WI38 (cell line): Measurements from ENCODE around the gene PTPN3.

ENCODE experiments used
- H3K4me3 ChIP-seq: 2 replicates; pipeline ENCODE4 v1.5.1; 2011; ENCODE audit warnings: low read depth, mild to moderate bottlenecking, control low read depth, low read length
- TF ChIP-seq, protein P1 (sequence below): IDR thresholded peaks from 2 replicates; pipeline ENCODE4 v1.5.1; 2012; ENCODE audit warnings: low read depth, mild to moderate bottlenecking, control low read depth, low read length

Gene PTPN3

GRCh38 chr9:109493648-109494047 lies 4.5 kb downstream of the PTPN3 start:
- H3K4me3 ChIP-seq: no peak overlapping the region
- TF ChIP-seq, protein P1, sequence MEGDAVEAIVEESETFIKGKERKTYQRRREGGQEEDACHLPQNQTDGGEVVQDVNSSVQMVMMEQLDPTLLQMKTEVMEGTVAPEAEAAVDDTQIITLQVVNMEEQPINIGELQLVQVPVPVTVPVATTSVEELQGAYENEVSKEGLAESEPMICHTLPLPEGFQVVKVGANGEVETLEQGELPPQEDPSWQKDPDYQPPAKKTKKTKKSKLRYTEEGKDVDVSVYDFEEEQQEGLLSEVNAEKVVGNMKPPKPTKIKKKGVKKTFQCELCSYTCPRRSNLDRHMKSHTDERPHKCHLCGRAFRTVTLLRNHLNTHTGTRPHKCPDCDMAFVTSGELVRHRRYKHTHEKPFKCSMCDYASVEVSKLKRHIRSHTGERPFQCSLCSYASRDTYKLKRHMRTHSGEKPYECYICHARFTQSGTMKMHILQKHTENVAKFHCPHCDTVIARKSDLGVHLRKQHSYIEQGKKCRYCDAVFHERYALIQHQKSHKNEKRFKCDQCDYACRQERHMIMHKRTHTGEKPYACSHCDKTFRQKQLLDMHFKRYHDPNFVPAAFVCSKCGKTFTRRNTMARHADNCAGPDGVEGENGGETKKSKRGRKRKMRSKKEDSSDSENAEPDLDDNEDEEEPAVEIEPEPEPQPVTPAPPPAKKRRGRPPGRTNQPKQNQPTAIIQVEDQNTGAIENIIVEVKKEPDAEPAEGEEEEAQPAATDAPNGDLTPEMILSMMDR: no peak

GRCh38 chr9:109491590-109491989 lies 6.5 kb downstream of the PTPN3 start:
- TF ChIP-seq, protein P1: no peak
- no peak overlapping the region for H3K4me3 ChIP-seq

- TF ChIP-seq, protein P1: no peak
- H3K4me3 ChIP-seq: no peak overlapping the region
These were observed 9.2 kb downstream of the PTPN3 start for GRCh38 chr9:109488791-109489492.

- H3K4me3 ChIP-seq: no peak overlapping the region
- TF ChIP-seq, protein P1: no peak
These were observed 9.8 kb downstream of the PTPN3 start for GRCh38 chr9:109488351-109488750.

DNA sequence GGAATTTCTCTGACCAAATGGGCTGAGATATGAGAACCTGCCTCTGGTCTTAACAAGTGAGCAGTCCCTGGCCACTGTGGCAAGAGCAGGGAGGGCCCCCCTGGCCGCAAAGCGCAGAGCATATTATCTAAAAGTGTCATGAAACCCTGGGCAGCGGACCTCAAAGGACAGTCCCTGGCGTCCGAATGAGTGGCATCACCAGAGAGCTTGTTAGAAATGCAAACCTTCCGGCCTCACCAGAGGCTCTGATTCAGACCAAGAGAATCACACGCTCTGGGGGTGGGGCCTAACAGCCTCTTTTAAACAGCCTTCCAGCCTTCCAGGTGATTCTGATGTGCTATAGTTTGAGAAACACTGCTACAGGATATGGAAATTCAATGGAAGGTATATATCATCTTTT lies 10.9 kb downstream of the PTPN3 start:
- H3K4me3 ChIP-seq: no peak overlapping the region
- TF ChIP-seq, protein P1: no peak

DNA sequence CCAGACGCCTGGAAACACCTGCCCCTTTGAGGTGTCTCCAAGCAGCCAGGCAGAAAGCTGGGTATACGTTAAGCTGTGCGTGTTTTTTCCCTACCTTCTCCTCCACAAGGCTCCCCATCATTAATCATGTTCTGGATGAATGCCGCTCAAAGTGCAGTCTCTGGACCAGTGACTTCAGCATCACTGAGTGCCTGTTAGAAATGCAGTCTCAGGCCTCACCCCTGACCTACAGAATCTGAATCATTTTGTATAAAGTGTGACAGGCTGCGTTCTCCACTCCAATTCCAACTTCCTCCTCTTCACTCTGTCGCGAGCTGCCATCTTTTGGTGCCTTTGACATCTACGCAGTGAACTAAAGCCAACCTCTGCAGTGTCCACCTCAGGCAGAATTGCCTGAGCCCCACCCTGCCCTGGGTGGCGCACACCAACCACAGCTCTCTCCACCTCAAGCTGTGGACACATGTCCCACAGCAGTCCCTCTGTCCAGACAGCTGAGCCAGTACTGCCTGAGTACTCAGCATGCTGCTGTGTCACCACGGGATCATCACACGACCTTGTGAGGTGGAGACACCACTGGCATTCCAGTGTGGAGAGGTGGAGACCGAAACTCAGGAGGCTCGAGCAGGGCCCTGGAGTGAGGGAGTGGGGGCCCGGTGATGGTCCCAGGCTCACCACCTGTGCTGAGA lies 14.2 kb downstream of the PTPN3 start:
- H3K4me3 ChIP-seq: no peak overlapping the region
- TF ChIP-seq, protein P1: no peak

DNA sequence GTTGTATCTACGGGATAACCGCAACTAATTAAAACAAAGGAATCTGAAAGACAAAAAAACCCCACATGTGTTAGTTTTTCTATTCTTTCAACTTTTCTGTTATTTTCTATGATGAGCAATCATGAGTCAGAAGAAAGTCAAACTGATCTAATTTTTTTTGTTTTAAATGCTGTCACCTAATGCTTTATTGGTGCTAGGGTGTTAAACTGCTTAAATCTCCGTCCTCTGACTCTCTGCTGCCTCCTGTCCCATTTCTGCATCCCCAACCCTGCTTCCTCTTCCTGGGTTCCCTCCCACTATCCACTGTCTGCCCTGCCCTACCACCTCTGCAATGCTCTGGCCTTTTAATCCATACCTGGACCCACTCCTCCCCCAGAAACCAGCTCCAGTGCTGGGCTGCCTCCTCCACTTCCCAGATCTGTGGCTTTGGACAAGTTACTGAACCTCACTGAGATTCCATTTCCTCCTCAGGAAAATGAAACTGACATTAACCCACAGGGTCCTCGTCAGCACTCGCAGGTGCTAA lies 15.7 kb downstream of the PTPN3 start:
- TF ChIP-seq, protein P1: no peak
- H3K4me3 ChIP-seq: no peak overlapping the region
